Measurements from ENCODE around the gene ARHGAP1.

ARHGAP1 gene

DNA sequence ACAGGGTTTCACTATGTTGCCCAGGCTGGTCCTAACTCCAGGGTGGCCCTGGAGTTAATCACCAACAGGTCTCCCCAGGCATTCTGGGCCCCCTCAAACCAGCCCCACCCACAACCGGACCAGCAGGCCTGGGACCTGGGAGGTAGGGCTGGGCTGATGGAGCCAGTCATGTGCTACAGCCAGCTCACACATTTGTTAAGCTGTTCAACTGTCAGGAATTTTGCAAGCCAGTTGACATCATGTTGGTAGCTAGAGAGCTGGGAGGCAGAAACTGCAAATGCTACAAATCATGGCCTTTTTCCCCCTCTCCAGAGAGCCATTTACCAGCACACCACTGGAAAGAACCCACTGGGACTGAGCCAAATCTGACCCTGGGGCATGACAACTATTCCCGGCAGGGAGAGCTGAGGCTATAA lies 6.8 kb downstream of the ARHGAP1 start:
- no peak overlapping the region for H3K4me3 ChIP-seq (ENCODE audit: low read length)
- no peak for TF ChIP-seq CTCF (conservative IDR thresholded peaks at IDR 0.05; ENCODE audit: low read depth, low read length)
- DNase-seq (ENCODE audit: low read depth) = peak; percentile 71

- no peak overlapping the region for H3K4me3 ChIP-seq (ENCODE audit: low read length)
- no peak for DNase-seq (ENCODE audit: low read depth)
- TF ChIP-seq CTCF (conservative IDR thresholded peaks at IDR 0.05; ENCODE audit: low read depth, low read length) = no peak
Observed at GRCh38 chr11:46692450-46692849, 8.0 kb downstream of the ARHGAP1 start.

GRCh38 chr11:46690702-46691101 lies 9.7 kb downstream of the ARHGAP1 start:
- no peak for DNase-seq (ENCODE audit: low read depth)
- no peak overlapping the region for H3K4me3 ChIP-seq (ENCODE audit: low read length)
- TF ChIP-seq CTCF (conservative IDR thresholded peaks at IDR 0.05; ENCODE audit: low read depth, low read length) = no peak

- TF ChIP-seq CTCF (conservative IDR thresholded peaks at IDR 0.05; ENCODE audit: low read depth, low read length) = no peak
- no peak overlapping the region for H3K4me3 ChIP-seq (ENCODE audit: low read length)
- DNase-seq (ENCODE audit: low read depth) = no peak
Observed at GRCh38 chr11:46686886-46687795, 13.3 kb downstream of the ARHGAP1 start.

- H3K4me3 ChIP-seq (ENCODE audit: low read length) = no peak overlapping the region
- no peak for DNase-seq (ENCODE audit: low read depth)
- TF ChIP-seq CTCF (conservative IDR thresholded peaks at IDR 0.05; ENCODE audit: low read depth, low read length) = no peak
Observed at GRCh38 chr11:46684367-46684766, 16.1 kb downstream of the ARHGAP1 start.

GRCh38 chr11:46682773-46683752 lies 17.4 kb downstream of the ARHGAP1 start:
- no peak overlapping the region for H3K4me3 ChIP-seq (ENCODE audit: low read length)
- no peak for DNase-seq (ENCODE audit: low read depth)
- TF ChIP-seq CTCF (conservative IDR thresholded peaks at IDR 0.05; ENCODE audit: low read depth, low read length) = no peak
